ENCODE data around the gene PRM1. TPM values are rescaled to one million over a fixed set of nuclear protein-coding genes. Genes with fewer than 3 reads are reported as not detected.

Gene PRM1
- total and polyA plus RNA-seq, 2 of the 8 experiments (the other 6 are each of a cell fraction or from before 2014, with no cell fraction given), result 0.54 to 0.82 TPM

DNA sequence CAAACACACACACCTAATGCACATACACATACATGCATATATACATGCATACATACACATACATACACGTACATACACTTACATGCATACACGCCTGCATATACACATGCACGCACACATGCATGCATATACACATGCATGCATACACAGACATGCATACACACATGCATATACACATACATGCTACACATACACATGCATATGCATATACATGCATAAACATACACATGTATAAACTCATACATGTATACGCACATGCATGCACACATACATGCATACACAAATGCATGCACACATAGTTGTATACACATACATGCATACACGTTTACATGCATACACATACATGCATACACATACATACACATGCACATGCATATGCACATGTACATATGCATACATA, 40.5 kb upstream of the PRM1 start:
- no peak overlapping the region for H2BK20ac ChIP-seq (ENCODE audit: low read length)
- H3K4me2 ChIP-seq (ENCODE audit: insufficient read depth in 1 of 2, low read depth in 2 of 2, low read length in 2 of 2), result no peak overlapping the region
- H2BK120ac ChIP-seq (replicated peaks; ENCODE audit: low read depth, low read length), result no peak overlapping the region
- DNase-seq (ENCODE audit: low read depth in 1 of 2, low spot score in 2 of 2) (no peak), FAIRE-seq (no peak)
- H4K91ac ChIP-seq (replicated peaks; ENCODE audit: insufficient read length, low read length), result no peak overlapping the region
- TF ChIP-seq RXRA (IDR thresholded peaks at IDR 0.05; ENCODE audit: insufficient read depth, low read depth, low read length), result no peak
- TF ChIP-seq BCL11A (IDR thresholded peaks at IDR 0.05; ENCODE audit: low read depth in 2 of 2, low read length in 2 of 2), result no peak
- TF ChIP-seq TCF12 (IDR thresholded peaks at IDR 0.05; ENCODE audit: low read depth, low read length), result no peak
- TF ChIP-seq JUN (IDR thresholded peaks at IDR 0.05; ENCODE audit: low read depth, low read length), result no peak
- no peak overlapping the region for H3K14ac ChIP-seq (ENCODE audit: insufficient read length)
- H3K9me3 ChIP-seq (ENCODE audit: insufficient read depth in 2 of 2, low read depth in 1 of 2, low read length in 1 of 2), result no peaks in the 10 kb centered on the region
- H3K36me3 ChIP-seq (ENCODE audit: control insufficient read depth in 2 of 4, insufficient read depth in 4 of 4, low read length in 3 of 4), result no peaks in the 10 kb centered on the region
- H3K18ac ChIP-seq (ENCODE audit: extremely low read depth, low read length), result no peak overlapping the region
- H2AK5ac ChIP-seq (ENCODE audit: low read depth, low read length), result no peak overlapping the region
- H3K4me1 ChIP-seq (replicated peaks in 1 of 4; ENCODE audit: control insufficient read depth in 3 of 4, insufficient read depth in 4 of 4, low read length in 3 of 4), result peaks cover 2 to 10% (median 4%) of the 10 kb centered on the region in 4 experiments; a peak in 5 of 7 replicates
- no peak overlapping the region for H3K23ac ChIP-seq (ENCODE audit: insufficient read length)
- no peaks in the 10 kb centered on the region for H3K79me2 ChIP-seq (ENCODE audit: control insufficient read depth in 1 of 2, insufficient read depth in 2 of 2, low read length in 2 of 2)
- POLR2A ChIA-PET (ENCODE audit: partially characterized antibody), result interaction anchor here (4.6 kb wide), 1 partner anchor 8 kb away, joined by 25 read pairs; no protein-coding TSS in a partner anchor
- no peak overlapping the region for H3K56ac ChIP-seq (replicated peaks; ENCODE audit: insufficient read length, low read depth, low read length)
- H3K9ac ChIP-seq (replicated peaks in 1 of 4; ENCODE audit: extremely low read depth in 1 of 4, low read depth in 3 of 4, low read length in 3 of 4), result no peak overlapping the region
- H4K20me1 ChIP-seq (replicated peaks in 1 of 2; ENCODE audit: control insufficient read depth in 1 of 2, insufficient read depth in 2 of 2, low read length in 2 of 2), result no peaks in the 10 kb centered on the region
- no peaks in the 10 kb centered on the region for H3K27me3 ChIP-seq (replicated peaks in 1 of 4; ENCODE audit: control insufficient read depth in 3 of 4, extremely low read depth in 1 of 4, insufficient read depth in 3 of 4, low read length in 3 of 4)
- 0 out of 2 replicates have a peak overlapping the region, but pooled peaks have one; percentile 30 for H2BK5ac ChIP-seq (ENCODE audit: low read depth, low read length)
- 49% methylated on average over 5 of the region's 5 CpGs; no CpG with 5 or more reads in 1 of the 2 experiments for WGBS, 2 experiments (ENCODE audit: extremely low coverage in 1 of 2, insufficient coverage in 1 of 2, insufficient read length in 1 of 2, insufficient replicate concordance in 2 of 2, low coverage in 1 of 2, low lambda C conversion rate in 2 of 2, missing lambda C conversion rate in 1 of 2)
- no peak overlapping the region for H4K8ac ChIP-seq (ENCODE audit: extremely low read depth, insufficient read depth, low read length)
- CTCF ChIA-PET (ENCODE audit: partially characterized antibody), result no interaction called here
- no peak overlapping the region for H4K5ac ChIP-seq (ENCODE audit: insufficient read length, low read depth, low read length)
- H2BK15ac ChIP-seq (ENCODE audit: low read length), result peak overlapping the region; percentile 61; the same call in 1 of the 2 replicates
- no peak overlapping the region; the same call in 1 of the 2 replicates for H2BK12ac ChIP-seq (ENCODE audit: low read depth, low read length)
- no peaks in the 10 kb centered on the region for H3K79me1 ChIP-seq (ENCODE audit: low read depth, low read length)
- H3K23me2 ChIP-seq (ENCODE audit: low read depth, low read length), result peaks cover 5% of the 10 kb centered on the region; the same call in 1 of the 2 replicates
- no peak overlapping the region for H3K4ac ChIP-seq (replicated peaks; ENCODE audit: insufficient read length, low read depth, low read length)
- H3K27ac ChIP-seq (ENCODE audit: low read depth, low read length), result no peak overlapping the region
- H2AFZ ChIP-seq (ENCODE audit: low read length), result no peak overlapping the region
- H3K4me3 ChIP-seq (ENCODE audit: extremely low read depth in 1 of 4, insufficient read depth in 2 of 4, low read depth in 3 of 4, low read length in 4 of 4), result no peak overlapping the region

All from H1 (cell line).